OCI-LY1 (cell line): ENCODE results near the gene ACTC1.

ENCODE experiments used
- H2AFZ ChIP-seq: fragments of 200-600 bp; sonication (generic), shearing (Covaris generic); 2 replicates; pipeline ENCODE4 v1.6.0; 2014; ENCODE audit warnings: antibody characterized with exemption, mild to moderate bottlenecking, low read length
- H3F3A ChIP-seq: fragments of 200-600 bp; sonication (generic), shearing (Covaris generic); 2 replicates; pipeline ENCODE4 v1.6.0; 2014; ENCODE audit warnings: mild to moderate bottlenecking, antibody characterized with exemption, low read length, moderate library complexity; ENCODE audit not compliant: insufficient read depth
- H3K27ac ChIP-seq: fragments of 200-600 bp; sonication (generic); 2 replicates; pipeline ENCODE4 v1.5.1; 2014; ENCODE audit warnings: low read length, mixed run types, mild to moderate bottlenecking, low read depth; ENCODE audit not compliant: poor library complexity, severe bottlenecking
- H3K27me3 ChIP-seq: fragments of 200-600 bp; sonication (generic); 2 replicates; pipeline ENCODE4 v1.6.0; 2014; ENCODE audit warnings: antibody characterized with exemption, mild to moderate bottlenecking, low read length, moderate library complexity; ENCODE audit not compliant: insufficient read depth
- H3K36me3 ChIP-seq: fragments of 200-600 bp; sonication (generic); 2 replicates; pipeline ENCODE4 v1.6.1; 2014; ENCODE audit warnings: mild to moderate bottlenecking, antibody characterized with exemption, low read length, moderate library complexity, mixed read lengths; ENCODE audit not compliant: insufficient read depth
- H3K4me1 ChIP-seq: fragments of 200-600 bp; sonication (generic); 2 replicates; pipeline ENCODE4 v1.5.1; 2014; ENCODE audit warnings: mild to moderate bottlenecking, low read length, moderate library complexity; ENCODE audit not compliant: insufficient read depth, severe bottlenecking
- H3K4me2 ChIP-seq: fragments of 200-600 bp; sonication (generic), shearing (Covaris generic); 2 replicates; pipeline ENCODE4 v1.6.1; 2014; ENCODE audit warnings: low read length
- H3K4me3 ChIP-seq: fragments of 200-600 bp; sonication (generic); 2 replicates; pipeline ENCODE4 v1.5.1; 2014; ENCODE audit warnings: low read length, low read depth, mild to moderate bottlenecking, mixed read lengths; ENCODE audit not compliant: poor library complexity, severe bottlenecking
- H3K79me2 ChIP-seq: fragments of 200-600 bp; shearing (Covaris generic); 2 replicates; pipeline ENCODE4 v1.6.1; 2016; ENCODE audit warnings: mixed run types, low read length, mixed read lengths; ENCODE audit not compliant: insufficient read depth
- H3K9ac ChIP-seq: fragments of 200-600 bp; sonication (generic), shearing (Covaris generic); 2 replicates; pipeline ENCODE4 v1.6.1; 2014; ENCODE audit warnings: mild to moderate bottlenecking, low read length, mixed read lengths
- H3K9me2 ChIP-seq: fragments of 200-600 bp; sonication (generic), shearing (Covaris generic); 2 replicates; pipeline ENCODE4 v1.6.1; 2014; ENCODE audit warnings: low read depth, mild to moderate bottlenecking, low read length, mixed read lengths
- H3K9me3 ChIP-seq: fragments of 200-600 bp; shearing (Covaris generic); 2 replicates; pipeline ENCODE4 v1.6.1; 2014; ENCODE audit warnings: low read length, mixed read lengths
- H4K20me1 ChIP-seq: fragments of 200-600 bp; sonication (generic), shearing (Covaris generic); 2 replicates; pipeline ENCODE4 v1.6.0; 2016; ENCODE audit warnings: mild to moderate bottlenecking, low read length; ENCODE audit not compliant: insufficient read depth
- CTCF ChIP-seq: fragments of 200-600 bp; sonication (generic), shearing (Covaris generic); IDR thresholded peaks from 2 replicates; pipeline ENCODE4 v1.5.1; 2017; ENCODE audit warnings: mild to moderate bottlenecking, antibody characterized with exemption, low read length, moderate library complexity, mixed read lengths
- EZH2 ChIP-seq: fragments of 200-600 bp; sonication (generic), shearing (Covaris generic); IDR thresholded peaks from 2 replicates; pipeline ENCODE4 v1.8.0; 2017; ENCODE audit warnings: borderline replicate concordance, mixed run types, mild to moderate bottlenecking, antibody characterized with exemption, low read length, moderate library complexity, mixed read lengths

ACTC1 gene

DNA sequence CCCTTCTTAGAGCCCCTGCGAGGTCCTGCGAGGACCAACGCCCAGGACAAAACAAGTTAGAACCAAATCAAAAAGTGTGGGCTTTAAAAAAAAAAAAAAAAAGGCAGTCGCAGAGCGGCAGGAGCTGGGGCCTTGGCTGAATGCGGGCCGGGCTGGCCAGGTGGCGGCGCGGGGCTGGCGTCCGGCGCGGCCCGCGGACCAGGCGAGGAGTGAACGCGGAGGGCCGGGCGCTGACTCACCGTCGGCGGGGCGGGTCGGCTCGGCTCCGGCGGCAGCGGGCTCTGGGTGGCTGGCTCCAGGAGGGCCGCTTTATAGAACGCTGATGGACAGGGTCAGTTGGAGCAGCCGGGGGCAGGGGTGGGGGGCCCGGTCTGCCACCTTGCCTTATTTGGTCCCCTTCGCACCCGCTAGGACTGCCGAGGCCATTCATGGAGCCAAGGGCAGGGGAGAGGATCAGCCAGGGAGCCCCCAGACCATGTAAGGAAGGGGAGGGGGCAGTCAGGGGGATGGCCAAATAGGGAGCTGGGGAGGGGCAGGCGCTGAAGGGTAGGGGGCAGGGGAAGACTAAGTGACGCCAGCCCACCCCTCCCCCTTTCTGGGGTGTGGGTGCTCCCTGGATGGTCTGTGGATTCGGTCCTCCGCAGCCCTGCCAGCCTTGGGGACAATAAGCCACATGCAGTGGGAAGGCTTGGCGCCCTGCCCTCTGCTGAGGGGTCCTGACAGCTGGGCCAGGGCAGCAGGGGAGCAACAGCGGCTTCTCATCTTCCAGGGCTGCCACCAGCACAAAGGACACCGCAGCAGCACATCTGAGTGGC lies at the start of gene ACTC1:
Gene ACTC1, minus strand, starts transcription at position 283 of the 815 bp plus-strand sequence. CDS start 741 bp downstream, outside the sequence.
- H3K9ac ChIP-seq: no peak within 1 kb of the TSS
- no peak within 1 kb of the TSS for H3K4me2 ChIP-seq
- H3K36me3 ChIP-seq: no peaks in the 10 kb centered on the region
- no peak within 1 kb of the TSS for H3K27ac ChIP-seq
- H3K9me2 ChIP-seq: no peaks in the 10 kb centered on the region
- H3K9me3 ChIP-seq: no peaks in the 10 kb centered on the region
- no peaks in the 10 kb centered on the region for H3F3A ChIP-seq
- H3K4me3 ChIP-seq: no peak within 1 kb of the TSS
- H2AFZ ChIP-seq: no peak within 1 kb of the TSS
- H3K79me2 ChIP-seq: no peaks in the 10 kb centered on the region
- H4K20me1 ChIP-seq: no peaks in the 10 kb centered on the region
- peaks cover 4% of the 10 kb centered on the region; the same call in 1 of the 2 replicates for H3K27me3 ChIP-seq
- no peak for TF ChIP-seq CTCF
- no peak for TF ChIP-seq EZH2
- no peaks in the 10 kb centered on the region for H3K4me1 ChIP-seq

GRCh38 chr15:34841262-34841725 lies 45.9 kb upstream of the ACTC1 start:
- no peak overlapping the region for H3K9ac ChIP-seq
- H3F3A ChIP-seq: no peaks in the 10 kb centered on the region
- H3K9me3 ChIP-seq: no peaks in the 10 kb centered on the region
- no peaks in the 10 kb centered on the region for H3K36me3 ChIP-seq
- no peaks in the 10 kb centered on the region for H3K4me1 ChIP-seq
- H3K27me3 ChIP-seq: no peaks in the 10 kb centered on the region
- H3K4me2 ChIP-seq: no peak overlapping the region
- TF ChIP-seq EZH2: no peak
- no peak for TF ChIP-seq CTCF
- no peaks in the 10 kb centered on the region for H3K9me2 ChIP-seq
- no peaks in the 10 kb centered on the region for H3K79me2 ChIP-seq
- H4K20me1 ChIP-seq: no peaks in the 10 kb centered on the region
- H3K27ac ChIP-seq: no peak overlapping the region
- H2AFZ ChIP-seq: no peak overlapping the region
- H3K4me3 ChIP-seq: no peak overlapping the region

DNA sequence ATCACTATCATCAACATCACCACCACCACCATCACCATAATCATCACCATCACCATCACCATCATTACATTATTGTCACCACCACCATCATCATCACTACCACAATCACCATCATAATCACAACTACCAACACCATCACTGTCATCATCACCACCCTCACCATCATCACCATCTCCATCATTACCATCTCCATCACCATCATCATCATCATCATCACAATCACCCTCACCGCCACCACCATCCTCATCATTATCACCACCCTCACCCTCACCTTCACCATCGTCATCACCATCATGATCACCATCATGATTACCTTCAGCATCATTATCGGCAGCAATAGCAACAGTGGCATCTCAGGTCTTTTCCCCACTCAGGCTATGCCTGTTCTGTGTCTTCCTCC lies 42.9 kb upstream of the ACTC1 start:
- Histone ChIP-seq H3K4me2 (no peak overlapping the region), H3K9me2 (no peaks in the 10 kb centered on the region), H3K36me3 (no peaks in the 10 kb centered on the region), H2AFZ (no peak overlapping the region), H3K27me3 (no peaks in the 10 kb centered on the region), H3K79me2 (no peaks in the 10 kb centered on the region), H3K9ac (no peak overlapping the region), H3F3A (no peaks in the 10 kb centered on the region), H3K4me1 (no peaks in the 10 kb centered on the region), H3K9me3 (no peaks in the 10 kb centered on the region), H4K20me1 (no peaks in the 10 kb centered on the region), H3K27ac (no peak overlapping the region), H3K4me3 (no peak overlapping the region)
- no peak for TF ChIP-seq EZH2
